Upper lobe of left lung (tissue), 4 donors: Measurements from ENCODE around the gene THAP12.

Experiments used
- CTCF ChIP-seq, 6 experiments: fragments of 450-650 bp in 4 of 6; fragments of 200-600 bp in 2 of 6; sonication (generic) in 2 of 6; IDR thresholded peaks; one replicate each; pipeline ENCODE4 v1.5.1; 2016 to 2019; ENCODE audit warnings: antibody characterized with exemption in 6 of 6
- POLR2A ChIP-seq, 4 donors: fragments of 450-650 bp; IDR thresholded peaks; one replicate each; pipeline ENCODE4 v1.5.1; 2016 to 2017; ENCODE audit warnings: antibody characterized with exemption in 4 of 4, mild to moderate bottlenecking in 2 of 4

- TF ChIP-seq CTCF (IDR thresholded peaks at IDR 0.05) (no peak), POLR2A (IDR thresholded peaks at IDR 0.05) (no peak)
Observed at GRCh38 chr11:76368490-76368889, 12.4 kb downstream of the THAP12 start.
